Measurements from ENCODE around the gene DEPP1. TPM values are rescaled to one million over a fixed set of nuclear protein-coding genes. Genes with fewer than 3 reads are reported as not detected.
"Not testable (repeated sequence)": the region's sequence is repeated elsewhere in the genome, so short reads cannot be mapped to it uniquely, and the experiment has no call there.

DEPP1 gene, protein sequence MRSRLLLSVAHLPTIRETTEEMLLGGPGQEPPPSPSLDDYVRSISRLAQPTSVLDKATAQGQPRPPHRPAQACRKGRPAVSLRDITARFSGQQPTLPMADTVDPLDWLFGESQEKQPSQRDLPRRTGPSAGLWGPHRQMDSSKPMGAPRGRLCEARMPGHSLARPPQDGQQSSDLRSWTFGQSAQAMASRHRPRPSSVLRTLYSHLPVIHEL
- total RNA-seq (not detected), polyA plus RNA-seq (not detected), total RNA-seq (0 to 0.78 (median 0) reads per million in 6 experiments)

DNA sequence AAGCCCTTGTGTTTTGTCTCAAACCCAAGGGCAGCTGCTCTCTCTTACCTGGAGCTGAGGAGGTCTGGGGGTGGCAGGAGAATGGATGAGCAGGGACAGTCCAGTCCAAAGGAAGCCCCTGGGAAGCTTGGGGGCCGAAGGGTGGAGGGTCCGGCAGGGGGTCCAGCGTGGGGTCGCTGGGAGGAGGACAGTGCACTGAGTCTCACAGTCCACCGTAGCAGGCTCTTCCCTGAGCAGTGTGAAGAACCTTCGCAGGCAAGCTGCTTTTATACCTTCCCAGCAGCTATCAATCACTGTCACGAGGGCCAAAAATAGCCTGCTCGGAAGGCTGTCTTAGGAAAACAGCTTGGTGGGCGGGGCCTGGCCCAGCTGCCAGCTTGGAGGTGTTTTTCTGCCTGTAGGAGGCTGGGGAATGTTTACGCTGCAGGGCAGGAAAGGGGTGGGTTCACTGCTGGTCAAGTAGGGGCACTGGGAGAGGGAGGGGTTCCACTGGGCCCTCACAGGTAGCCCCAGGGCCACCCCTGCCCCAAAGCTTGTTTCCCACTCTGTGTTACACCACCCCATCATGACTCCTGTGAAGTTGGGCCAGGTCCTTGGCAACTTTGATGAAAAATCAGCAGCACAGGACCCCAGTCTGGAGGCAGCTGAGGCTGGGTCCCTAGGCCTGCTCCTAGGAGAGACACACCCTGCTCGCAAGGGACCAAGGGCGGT lies at the start of gene DEPP1:
Gene DEPP1, minus strand, starts transcription at position 240 of the 711 bp plus-strand sequence. CDS start 779 bp downstream, outside the sequence.
- POLR2A ChIA-PET, result no interaction called here
- H3K9me3 Mint-ChIP-seq, result no peaks in the 10 kb centered on the region
- H3K27ac Mint-ChIP-seq, result peak within 1 kb of the TSS in 3 of 10 donors; percentile 27 to 39 (median 37)
- no peaks in the 10 kb centered on the region for H3K27me3 Mint-ChIP-seq
- DNase-seq, result no peak
- no peaks in the 10 kb centered on the region for H3K36me3 Mint-ChIP-seq
- no peak within 1 kb of the TSS for H3K4me3 Mint-ChIP-seq
- ATAC-seq, result no peak
- peaks cover 0 to 22% (median 6%) of the 10 kb centered on the region in 4 donors for H3K4me1 Mint-ChIP-seq

DNA sequence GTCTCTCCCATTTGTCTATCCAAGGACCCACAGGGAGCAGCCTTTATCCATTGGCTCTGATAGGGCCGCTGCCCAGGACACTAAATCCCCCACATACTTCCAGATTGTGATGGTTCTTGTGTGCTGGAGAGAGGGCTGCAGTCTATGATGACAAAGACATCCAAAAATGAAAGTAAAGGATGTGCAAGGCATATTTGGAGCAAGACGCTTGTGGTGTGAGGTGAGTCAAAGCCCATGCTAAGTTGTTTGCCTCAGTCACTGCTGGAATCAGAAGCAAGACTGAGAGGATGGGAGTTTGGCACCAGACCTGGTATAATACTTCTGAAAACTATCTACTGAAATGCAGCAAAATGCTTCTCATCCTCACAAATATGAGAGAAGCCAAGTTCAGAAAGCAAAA lies 44.8 kb upstream of the DEPP1 start:
- H3K4me1 Mint-ChIP-seq, result no peaks in the 10 kb centered on the region
- ATAC-seq (no peak), DNase-seq (no peak)
- POLR2A ChIA-PET, result no interaction called here
- no peak overlapping the region for H3K4me3 Mint-ChIP-seq
- H3K27ac Mint-ChIP-seq, result no peak overlapping the region
- H3K36me3 Mint-ChIP-seq, result peaks cover 0 to 14% (median 11%) of the 10 kb centered on the region in 3 donors
- H3K9me3 Mint-ChIP-seq, result peaks cover 0 to 37% (median 17%) of the 10 kb centered on the region in 9 donors
- peaks cover 0 to 9% (median 2%) of the 10 kb centered on the region in 5 donors for H3K27me3 Mint-ChIP-seq

DNA sequence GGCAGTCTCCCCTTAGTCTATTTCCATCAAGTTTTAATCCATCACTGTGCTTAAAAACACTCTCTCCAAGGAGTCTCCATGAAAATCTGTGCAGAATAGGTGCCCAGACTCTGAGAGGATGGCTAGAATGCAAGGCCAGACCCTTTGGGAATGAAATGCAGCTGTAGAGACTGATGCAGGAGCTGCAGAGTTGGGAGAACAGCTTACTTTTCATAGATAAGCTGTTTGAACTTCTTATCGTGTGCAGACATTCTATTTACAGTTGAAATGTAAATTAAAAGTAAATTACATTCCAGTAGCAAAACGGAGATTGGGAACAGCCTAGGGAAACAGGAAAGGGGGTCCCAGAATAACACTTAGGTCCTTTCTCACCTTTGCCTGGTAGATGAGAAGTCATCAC lies 37.0 kb upstream of the DEPP1 start:
- ATAC-seq (no peak), DNase-seq (no peak)
- Mint-ChIP-seq H3K36me3 (peaks cover 0 to 2% (median 0%) of the 10 kb centered on the region in 3 donors), H3K27ac (no peak overlapping the region), H3K4me3 (no peak overlapping the region), H3K4me1 (no peaks in the 10 kb centered on the region), H3K9me3 (peaks cover 0 to 8% (median 0%) of the 10 kb centered on the region in 9 donors), H3K27me3 (peaks cover 0 to 4% (median 2%) of the 10 kb centered on the region in 5 donors)
- POLR2A ChIA-PET, result no interaction called here

DNA sequence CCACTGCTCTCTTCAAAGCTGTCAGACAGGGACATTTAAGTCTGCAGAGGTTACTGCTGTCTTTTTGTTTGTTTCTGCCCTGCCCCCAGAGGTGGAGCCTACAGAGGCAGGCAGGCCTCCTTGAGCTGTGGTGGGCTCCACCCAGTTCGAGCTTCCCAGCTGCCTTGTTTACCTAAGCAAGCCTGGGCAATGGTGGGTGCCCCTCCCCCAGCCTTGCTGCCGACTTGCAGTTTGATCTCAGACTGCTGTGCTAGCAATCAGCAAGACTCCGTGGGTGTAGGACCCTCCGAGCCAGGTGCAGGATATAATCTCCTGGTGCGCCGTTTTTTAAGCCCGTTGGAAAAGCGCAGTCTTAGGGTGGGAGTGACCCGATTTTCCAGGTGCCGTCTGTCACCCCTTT lies 35.9 kb upstream of the DEPP1 start:
- H3K27ac Mint-ChIP-seq, H3K4me1 Mint-ChIP-seq, H3K9me3 Mint-ChIP-seq, POLR2A ChIA-PET, H3K4me3 Mint-ChIP-seq, ATAC-seq, H3K36me3 Mint-ChIP-seq, DNase-seq, H3K27me3 Mint-ChIP-seq: not testable (repeated sequence)

DNA sequence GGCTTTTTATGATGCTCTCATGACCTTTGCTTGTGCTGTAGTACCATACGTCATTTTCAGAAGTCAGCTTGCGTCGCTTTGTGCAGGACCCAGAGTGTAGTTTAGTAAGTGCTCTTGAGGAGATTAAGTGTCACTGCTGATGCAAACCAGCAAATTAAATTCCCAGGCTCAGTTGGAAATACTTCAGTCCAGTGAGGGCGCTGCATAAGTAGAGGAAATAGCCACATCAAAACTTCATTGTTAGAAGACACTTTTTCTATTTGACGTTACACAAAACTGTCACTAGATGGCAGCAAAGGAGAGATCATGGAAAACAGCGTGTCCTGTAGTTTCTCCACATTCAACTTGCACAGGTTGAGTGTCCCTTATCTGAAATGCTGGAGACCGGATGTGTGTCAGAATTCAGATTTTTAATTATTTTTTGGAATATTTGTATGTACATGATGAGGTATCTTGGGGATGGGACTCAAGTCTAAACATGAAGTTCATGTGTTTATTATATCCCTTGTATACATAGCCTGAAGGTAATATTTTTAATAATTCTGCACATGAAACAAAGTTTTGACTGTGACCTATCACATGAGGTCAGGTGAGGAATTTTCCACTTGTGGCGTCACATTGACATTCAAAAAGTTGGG lies 30.0 kb upstream of the DEPP1 start:
- peak; percentile 67 to 82 for ATAC-seq
- no peak overlapping the region for H3K27ac Mint-ChIP-seq
- H3K4me1 Mint-ChIP-seq, result peaks cover 0 to 11% (median 2%) of the 10 kb centered on the region in 4 donors
- H3K36me3 Mint-ChIP-seq, result peaks cover 14 to 29% (median 16%) of the 10 kb centered on the region in 3 donors
- H3K27me3 Mint-ChIP-seq, result peaks cover 0 to 2% (median 0%) of the 10 kb centered on the region in 5 donors
- POLR2A ChIA-PET, result no interaction called here
- peaks cover 0 to 38% (median 10%) of the 10 kb centered on the region in 9 donors for H3K9me3 Mint-ChIP-seq
- peak in 6 of 10 donors; percentile 13 to 69 (median 50) for DNase-seq
- no peak overlapping the region for H3K4me3 Mint-ChIP-seq

DNA sequence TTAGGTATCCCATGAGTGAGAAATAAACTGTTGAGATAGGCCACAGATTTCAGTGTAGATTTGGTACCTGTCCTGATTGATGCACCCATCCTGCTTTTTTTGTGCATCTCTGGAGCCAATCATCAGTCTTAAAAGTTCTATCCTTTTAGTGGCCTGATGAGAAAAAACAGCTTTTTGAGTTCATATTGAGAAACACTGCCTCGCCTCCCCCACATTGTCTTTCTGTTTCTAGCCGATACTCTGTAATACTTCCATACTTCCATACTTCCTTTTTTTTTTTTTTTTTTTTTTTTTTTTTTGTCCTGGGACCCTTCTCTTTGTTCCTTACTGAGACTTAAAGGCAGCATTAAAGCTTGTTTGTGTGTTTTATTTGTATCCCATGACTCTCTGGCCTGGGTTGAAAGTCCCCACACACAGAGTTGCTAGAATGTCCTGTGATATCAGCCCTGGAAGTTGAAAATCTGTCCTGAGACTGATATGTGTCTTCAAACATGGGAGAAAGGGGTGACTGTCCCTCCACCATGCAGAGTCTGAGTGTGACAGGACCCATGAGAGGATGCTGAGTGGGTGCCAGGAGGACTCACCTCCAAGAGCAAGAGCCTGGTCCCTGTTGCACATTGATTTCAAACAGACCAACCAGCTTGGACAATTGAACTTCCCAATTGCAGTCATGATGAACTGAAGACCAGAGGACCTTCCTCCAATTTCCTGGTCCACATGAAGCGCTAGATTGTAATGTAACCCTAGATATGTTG lies 27.8 kb upstream of the DEPP1 start:
- DNase-seq, result no peak
- POLR2A ChIA-PET, result no interaction called here

DNA sequence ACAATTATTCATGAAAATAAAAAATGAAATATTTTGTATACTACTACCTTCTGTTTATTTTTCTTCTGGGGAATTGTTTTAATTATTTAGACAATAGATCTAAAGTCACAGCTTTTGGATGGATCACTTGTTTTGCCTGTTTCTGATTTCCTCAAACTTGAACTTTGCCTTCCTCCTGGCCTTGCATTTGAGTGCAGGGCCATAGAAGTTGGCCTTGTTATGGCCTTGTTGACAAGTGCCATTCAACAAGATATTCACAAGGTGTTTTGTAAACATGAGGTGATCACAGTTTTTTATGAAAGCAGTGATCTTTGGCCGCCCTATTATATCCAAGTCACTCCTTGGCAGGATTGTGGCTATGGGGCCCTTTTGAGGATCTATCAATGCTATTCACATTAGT lies 26.7 kb upstream of the DEPP1 start:
- peaks cover 10 to 32% (median 14%) of the 10 kb centered on the region in 4 donors for H3K4me1 Mint-ChIP-seq
- peaks cover 0 to 52% (median 19%) of the 10 kb centered on the region in 9 donors for H3K9me3 Mint-ChIP-seq
- H3K36me3 Mint-ChIP-seq, result peaks cover 27 to 47% (median 34%) of the 10 kb centered on the region in 3 donors
- no peaks in the 10 kb centered on the region for H3K27me3 Mint-ChIP-seq
- H3K4me3 Mint-ChIP-seq, result no peak overlapping the region
- ATAC-seq, result no peak
- POLR2A ChIA-PET, result no interaction called here
- peak overlapping the region in 1 of 10 donors; percentile 59 for H3K27ac Mint-ChIP-seq
- no peak for DNase-seq

More for the DNA sequence above, 27.8 kb upstream of the DEPP1 start:
- ATAC-seq, result no peak
- Mint-ChIP-seq H3K27me3 (no peaks in the 10 kb centered on the region), H3K4me3 (no peak overlapping the region), H3K36me3 (peaks cover 27 to 47% (median 34%) of the 10 kb centered on the region in 3 donors), H3K9me3 (peaks cover 0 to 50% (median 19%) of the 10 kb centered on the region in 9 donors), H3K4me1 (peaks cover 6 to 24% (median 9%) of the 10 kb centered on the region in 4 donors), H3K27ac (no peak overlapping the region)

DNA sequence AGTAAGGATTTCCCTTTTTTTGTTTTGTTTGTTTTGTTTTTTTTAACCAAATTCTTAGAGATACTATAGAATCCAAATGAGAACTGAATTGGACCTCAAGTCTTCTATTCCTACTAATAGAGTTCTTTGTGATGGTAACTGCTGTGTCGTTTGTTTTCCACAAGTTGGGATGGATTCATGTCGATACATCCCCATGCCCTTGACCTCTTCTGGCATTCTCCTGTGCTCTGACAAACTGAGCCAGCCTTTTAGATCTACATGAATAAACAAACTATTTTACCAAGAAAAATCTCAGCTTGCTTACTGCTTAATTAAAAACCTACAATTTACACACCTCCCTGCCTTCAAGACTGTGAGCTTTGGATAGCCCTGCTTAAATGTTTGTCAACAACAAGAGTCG lies 26.1 kb upstream of the DEPP1 start:
- H3K36me3 Mint-ChIP-seq, result peaks cover 27 to 47% (median 34%) of the 10 kb centered on the region in 3 donors
- peak overlapping the region in 1 of 10 donors; percentile 25 for H3K27ac Mint-ChIP-seq
- H3K27me3 Mint-ChIP-seq, result no peaks in the 10 kb centered on the region
- ATAC-seq (no peak), DNase-seq (no peak)
- POLR2A ChIA-PET, result no interaction called here
- peaks cover 16 to 38% (median 20%) of the 10 kb centered on the region in 4 donors for H3K4me1 Mint-ChIP-seq
- peaks cover 0 to 52% (median 19%) of the 10 kb centered on the region in 9 donors for H3K9me3 Mint-ChIP-seq
- no peak overlapping the region for H3K4me3 Mint-ChIP-seq

DNA sequence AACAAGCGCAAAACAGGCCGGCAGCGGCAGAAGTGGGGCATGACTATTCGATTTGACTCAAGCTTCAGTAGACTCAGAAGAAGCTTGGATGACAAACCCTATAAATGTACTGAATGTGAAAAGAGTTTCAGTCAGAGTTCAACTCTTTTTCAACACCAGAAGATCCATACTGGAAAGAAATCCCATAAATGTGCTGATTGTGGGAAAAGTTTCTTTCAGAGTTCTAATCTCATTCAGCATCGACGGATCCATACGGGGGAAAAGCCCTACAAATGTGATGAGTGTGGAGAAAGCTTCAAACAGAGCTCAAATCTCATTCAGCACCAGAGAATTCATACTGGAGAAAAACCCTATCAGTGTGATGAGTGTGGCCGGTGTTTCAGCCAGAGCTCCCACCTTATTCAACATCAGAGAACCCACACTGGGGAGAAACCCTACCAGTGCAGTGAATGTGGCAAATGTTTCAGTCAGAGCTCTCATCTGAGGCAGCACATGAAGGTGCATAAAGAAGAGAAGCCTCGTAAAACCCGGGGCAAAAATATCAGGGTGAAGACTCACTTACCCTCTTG lies 24.9 kb upstream of the DEPP1 start:
- H3K27ac Mint-ChIP-seq, result no peak overlapping the region
- H3K4me3 Mint-ChIP-seq, result peak overlapping the region in 1 of 10 donors; percentile 12
- H3K9me3 Mint-ChIP-seq, result peaks cover 0 to 52% (median 19%) of the 10 kb centered on the region in 9 donors
- ATAC-seq, result no peak
- peaks cover 17 to 38% (median 23%) of the 10 kb centered on the region in 4 donors for H3K4me1 Mint-ChIP-seq
- DNase-seq, result no peak
- peaks cover 27 to 47% (median 34%) of the 10 kb centered on the region in 3 donors for H3K36me3 Mint-ChIP-seq
- POLR2A ChIA-PET, result no interaction called here
- H3K27me3 Mint-ChIP-seq, result no peaks in the 10 kb centered on the region

DNA sequence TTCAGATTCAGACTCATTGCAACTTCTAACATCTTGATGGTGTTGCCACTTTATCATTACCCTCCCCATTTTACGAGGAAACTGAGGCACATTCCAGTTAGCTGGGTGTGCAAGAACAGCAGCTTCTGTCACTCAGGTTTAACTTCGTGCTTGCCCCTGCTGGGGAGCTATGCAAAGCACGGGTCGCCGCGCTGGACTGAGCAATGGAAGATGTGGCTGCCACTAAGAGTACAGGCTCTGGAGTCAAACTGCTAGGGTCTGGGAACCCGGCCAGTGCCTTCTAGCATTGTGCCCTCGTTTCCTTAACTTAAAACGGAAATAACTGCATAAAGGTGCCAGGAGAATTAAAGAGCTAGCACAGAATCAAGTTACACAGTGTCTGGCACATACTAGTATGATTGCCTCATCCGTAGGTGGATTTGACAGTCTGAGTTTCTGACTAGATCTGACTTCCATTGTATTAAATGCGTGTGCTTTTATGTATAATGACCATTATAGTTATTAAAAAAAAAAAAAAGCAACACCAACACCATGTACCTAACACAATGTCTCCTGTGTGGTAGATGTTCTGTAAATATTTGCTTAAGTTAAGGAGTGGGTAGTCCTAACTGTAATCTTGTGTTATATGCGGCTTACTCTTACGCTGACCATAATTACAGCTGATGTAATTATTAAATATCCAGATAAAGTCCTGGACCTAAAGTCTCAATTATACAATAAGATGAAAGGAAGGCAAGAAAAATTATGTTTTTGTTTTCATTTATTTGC lies 23.0 kb upstream of the DEPP1 start:
- Mint-ChIP-seq H3K27me3 (no peaks in the 10 kb centered on the region), H3K4me1 (peaks cover 17 to 39% (median 27%) of the 10 kb centered on the region in 4 donors), H3K27ac (peak overlapping the region; percentile 43 to 94 (median 92)), H3K36me3 (peaks cover 27 to 47% (median 34%) of the 10 kb centered on the region in 3 donors), H3K4me3 (peak overlapping the region; percentile 75 to 93 (median 88)), H3K9me3 (peaks cover 0 to 51% (median 19%) of the 10 kb centered on the region in 9 donors)
- peak in 4 of 10 donors; percentile 17 to 30 (median 21) for DNase-seq
- ATAC-seq, result peak; percentile 49 to 57
- POLR2A ChIA-PET, result interaction anchor here (0.6 to 3.1 kb wide), 4 partner anchors 34 to 579 kb away, joined by 3 to 14 read pairs (median 4); partner anchors contain the start of gene RASSF4

DNA sequence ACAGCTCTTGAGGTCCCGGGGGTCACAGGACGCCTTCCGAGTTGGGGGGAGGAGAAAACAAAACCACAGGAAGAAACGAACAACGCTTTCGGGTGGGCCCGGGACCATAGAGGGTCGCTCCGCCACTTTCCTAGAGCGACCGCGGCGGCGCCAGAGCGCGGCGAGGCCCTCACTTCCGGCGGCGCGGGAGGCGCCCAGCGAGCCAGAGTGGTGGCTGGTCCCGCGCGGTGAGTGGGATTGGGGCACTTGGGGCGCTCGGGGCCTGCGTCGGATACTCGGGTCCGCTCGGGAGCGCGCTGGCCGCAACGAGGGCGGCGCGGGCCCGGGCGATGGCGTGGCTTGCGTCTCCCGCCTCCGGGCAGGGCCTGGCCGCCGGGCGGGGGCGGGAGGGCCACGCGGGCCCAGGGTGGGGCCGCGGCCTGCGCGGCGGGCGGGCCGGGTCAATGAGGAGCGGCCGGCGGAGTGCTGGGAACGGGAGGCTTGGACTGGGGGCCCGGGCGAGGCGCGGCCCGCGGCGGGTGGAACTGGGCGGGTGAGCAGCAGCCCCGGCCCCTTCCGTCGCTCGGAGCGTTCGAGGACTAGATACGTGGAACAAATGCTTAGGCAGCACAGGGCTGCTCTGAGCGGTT lies 22.3 kb upstream of the DEPP1 start, which contains the start of gene ZNF22:
Gene ZNF22, plus strand, starts transcription at position 172 of the 629 bp plus-strand sequence. CDS start 2,446 bp downstream, outside the sequence.
- Mint-ChIP-seq H3K9me3 (peaks cover 0 to 44% (median 15%) of the 10 kb centered on the region in 9 donors), H3K36me3 (peaks cover 27 to 41% (median 34%) of the 10 kb centered on the region in 3 donors), H3K27me3 (no peaks in the 10 kb centered on the region), H3K4me3 (peak within 1 kb of the TSS; percentile 82 to 96 (median 92)), H3K4me1 (peaks cover 17 to 43% (median 34%) of the 10 kb centered on the region in 4 donors), H3K27ac (peak within 1 kb of the TSS; percentile 96 to 99 (median 98))
- POLR2A ChIA-PET, result interaction anchor here (0.6 to 3.1 kb wide), 9 partner anchors 25 to 1593 kb away, joined by 3 to 14 read pairs (median 3); partner anchors contain the start of genes RASSF4 and ZNF239
- peak; percentile 68 to 90 (median 80) for DNase-seq
- peak; percentile 85 to 87 for ATAC-seq
